Measurements from ENCODE around the gene COIL.

The COIL gene

GRCh38 chr17:56934280-56934679, 26.6 kb downstream of the COIL start:
- DNase-seq = no peak

GRCh38 chr17:56933868-56934267, 27.0 kb downstream of the COIL start:
- no peak for DNase-seq

GRCh38 chr17:56933151-56933745, 27.6 kb downstream of the COIL start:
- DNase-seq = no peak

- no peak for DNase-seq
These were observed 30.0 kb downstream of the COIL start for GRCh38 chr17:56930739-56931337.

- DNase-seq = no peak
These were observed 31.4 kb downstream of the COIL start for GRCh38 chr17:56929362-56929969.

- DNase-seq = no peak
These were observed 32.3 kb downstream of the COIL start for GRCh38 chr17:56928586-56928985.

- no peak for DNase-seq
These were observed 34.1 kb downstream of the COIL start for GRCh38 chr17:56926704-56927103.

- no peak for DNase-seq
These were observed 34.6 kb downstream of the COIL start for GRCh38 chr17:56926270-56926669.

- no peak for DNase-seq
These were observed 35.8 kb downstream of the COIL start for GRCh38 chr17:56925088-56925487.

GRCh38 chr17:56919717-56920116, 41.1 kb downstream of the COIL start:
- no peak for DNase-seq

GRCh38 chr17:56918916-56919315, 41.9 kb downstream of the COIL start:
- DNase-seq = peak; percentile 19 to 43

- DNase-seq = no peak
These were observed 43.1 kb downstream of the COIL start for GRCh38 chr17:56917559-56918296.

GRCh38 chr17:56914581-56915273, 46.1 kb downstream of the COIL start:
- DNase-seq = no peak

GRCh38 chr17:56913867-56914580, 46.8 kb downstream of the COIL start, which contains the start of gene TRIM25:
TRIM25 (minus strand) TSS chr17:56914049; CDS start chr17:56913988, 61 bp downstream.
- DNase-seq = peak; percentile 85 to 88

GRCh38 chr17:56913353-56913866, 47.4 kb downstream of the COIL start:
- DNase-seq = no peak

- DNase-seq = no peak
These were observed 47.9 kb downstream of the COIL start for GRCh38 chr17:56913000-56913311.

GRCh38 chr17:56912105-56912999, 48.5 kb downstream of the COIL start:
- no peak for DNase-seq

- no peak for DNase-seq
These were observed 50.2 kb downstream of the COIL start for GRCh38 chr17:56910509-56911235.

GRCh38 chr17:56909742-56910508, 50.9 kb downstream of the COIL start:
- no peak for DNase-seq

All from CD4-positive, alpha-beta T cell treated with Interleukin-4 for 1 hour (primary cell).